Mammary epithelial cell (primary cell): Measurements from ENCODE around the gene ZNF276.

ENCODE experiments used
- CTCF ChIP-seq, 2 donors: IDR thresholded peaks in 1 of 2; conservative IDR thresholded peaks in 1 of 2; 2 replicates each; pipeline ENCODE4 v1.5.1; 2011 to 2012; ENCODE audit warnings: inconsistent platforms in 2 of 2, low read length in 2 of 2, mild to moderate bottlenecking in 2 of 2, control low read depth in 1 of 2, low read depth in 1 of 2; ENCODE audit not compliant: insufficient read depth in 1 of 2; ENCODE audit errors: extremely low read depth in 1 of 2
- EZH2 ChIP-seq: IDR thresholded peaks from 2 replicates; pipeline ENCODE4 v1.6.1; 2012; ENCODE audit warnings: low read length, inconsistent platforms, borderline replicate concordance

DNA sequence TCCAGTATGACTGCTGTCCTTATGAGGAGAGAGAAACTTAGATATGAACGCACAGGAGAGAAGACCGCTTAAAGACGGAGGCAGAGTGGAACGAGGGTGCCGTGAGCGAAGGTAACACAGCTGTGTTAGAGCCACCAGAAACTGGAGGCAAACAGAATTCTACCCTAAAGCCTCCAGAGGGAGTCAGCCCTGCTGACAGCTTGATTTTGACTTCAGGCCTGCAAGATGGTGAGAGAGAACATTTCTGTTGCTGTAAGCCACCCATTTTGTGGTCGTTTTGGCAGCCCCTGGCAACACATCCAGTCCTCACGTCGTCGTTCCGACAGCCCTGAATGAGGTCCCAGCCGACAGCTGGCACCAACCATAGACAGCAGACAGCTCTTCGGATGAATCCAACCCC, 17.1 kb upstream of the ZNF276 start:
- TF ChIP-seq CTCF (conservative IDR thresholded peaks at IDR 0.05 in 1 of 2, IDR thresholded peaks at IDR 0.05 in 1 of 2; ENCODE audit: extremely low read depth in 1 of 2, insufficient read depth in 1 of 2, low read depth in 1 of 2, low read length in 2 of 2) (no peak), EZH2 (no peak)
